HCT116 (cell line): Measurements from ENCODE around the gene NXPE3. TPM values are rescaled to one million over a fixed set of nuclear protein-coding genes. Genes with fewer than 3 reads are reported as not detected.

Experiments
- ATAC-seq: fragments of 200-7000 bp; cut with Tn5 transposase; 2 replicates; pipeline ENCODE4 v1.9.1; 2020; ENCODE audit warnings: mild to moderate bottlenecking, moderate library complexity
- BruUV-seq: library from RNA; stranded (reverse); fragments of 400-500 nt; replicated peaks from 2 replicates; lab custom pipeline; 2021; lab: Mats Ljungman, UMichigan
- CTCF ChIA-PET: fragments of 300-600 bp; sonication (Branson Sonifier 250); formaldehyde crosslinking; loops from one replicate; lab custom pipeline; 2021; ENCODE audit warnings: antibody characterized with exemption; lab: Charles Lee
- POLR2A ChIA-PET: fragments of 300-600, 350-600 bp; sonication (Branson Sonifier 250); formaldehyde crosslinking; loops from one replicate; lab custom pipeline; 2021; ENCODE audit warnings: antibody characterized with exemption; lab: Charles Lee
- RAD21 ChIA-PET, 2 experiments: fragments of 300-600 bp; sonication (Branson Sonifier 250); formaldehyde crosslinking; loops; one replicate each; lab custom pipeline; 2023; ENCODE audit warnings: low total read pairs in 2 of 2; ENCODE audit not compliant: uncharacterized antibody in 2 of 2, unreplicated experiment in 2 of 2, low non-redundant PET in 1 of 2; lab: Charles Lee
- DNase-seq: peaks from one replicate; pipeline ENCODE4 v3.0.0-alpha.2; 2010; ENCODE audit warnings: low read depth, low spot score
- H2AFZ ChIP-seq: fragments of 200-600 bp; shearing (Covaris generic), sonication (generic); 2 replicates; pipeline ENCODE4 v1.6.1; 2017; ENCODE audit warnings: low read depth, mixed run types, mixed read lengths, antibody characterized with exemption, low read length; ENCODE audit not compliant: poor library complexity, severe bottlenecking
- H3K27ac ChIP-seq: 2 replicates; pipeline ENCODE4 v1.5.1; 2012; ENCODE audit warnings: low read depth, low read length
- H3K27me3 ChIP-seq: fragments of 200-600 bp; sonication (generic); 2 replicates; pipeline ENCODE4 v1.6.1; 2016; ENCODE audit warnings: mixed run types, low read length, mixed read lengths; ENCODE audit not compliant: insufficient read depth
- H3K36me3 ChIP-seq, 2 experiments: fragments of 200-500 bp in 1 of 2; fragments of 200-600 bp in 1 of 2; sonication (Bioruptor generic) in 1 of 2; sonication (generic) in 1 of 2; 2 replicates each; pipeline versions ENCODE4 v1.5.1 to v1.6.1; 2014 to 2016; ENCODE audit warnings: low read length in 2 of 2, inconsistent platforms in 1 of 2, mixed read lengths in 1 of 2, mixed run types in 1 of 2; ENCODE audit not compliant: insufficient read depth in 2 of 2, control insufficient read depth in 1 of 2
- H3K4me1 ChIP-seq, 2 experiments: fragments of 200-600 bp in 1 of 2; sonication (generic) in 1 of 2; 2 replicates each; pipeline versions ENCODE4 v1.5.1 to v1.6.1; 2012 to 2017; ENCODE audit warnings: low read length in 2 of 2, inconsistent platforms in 1 of 2, mild to moderate bottlenecking in 1 of 2, mixed read lengths in 1 of 2, mixed run types in 1 of 2, moderate library complexity in 1 of 2; ENCODE audit not compliant: insufficient read depth in 2 of 2, control insufficient read depth in 1 of 2
- H3K4me2 ChIP-seq: fragments of 200-600 bp; sonication (generic); 2 replicates; pipeline ENCODE4 v1.6.1; 2017; ENCODE audit warnings: mixed run types, low read length, mixed read lengths
- H3K4me3 ChIP-seq, 2 experiments: fragments of 200-600 bp in 1 of 2; sonication (generic) in 1 of 2; replicated peaks in 1 of 2; 2 replicates each; pipeline ENCODE4 v1.5.1; 2011 to 2016; ENCODE audit warnings: low read length in 2 of 2, control low read depth in 1 of 2, low read depth in 1 of 2, mild to moderate bottlenecking in 1 of 2, mixed read lengths in 1 of 2, mixed run types in 1 of 2
- H3K79me2 ChIP-seq: fragments of 200-600 bp; sonication (generic); 2 replicates; pipeline ENCODE4 v1.6.1; 2017; ENCODE audit warnings: mild to moderate bottlenecking, mixed run types, low read length, moderate library complexity, mixed read lengths; ENCODE audit not compliant: insufficient read depth
- H3K9ac ChIP-seq: fragments of 200-600 bp; sonication (generic); 2 replicates; pipeline ENCODE4 v1.6.1; 2016; ENCODE audit warnings: low read length, mixed read lengths
- H3K9me2 ChIP-seq: fragments of 200-600 bp; sonication (generic), shearing (Covaris generic); 2 replicates; pipeline ENCODE4 v1.6.1; 2017; ENCODE audit warnings: mixed run types, mild to moderate bottlenecking, moderate library complexity; ENCODE audit not compliant: insufficient read depth
- H3K9me3 ChIP-seq, 2 experiments: fragments of 200-500 bp in 1 of 2; fragments of 200-600 bp in 1 of 2; sonication (Bioruptor generic) in 1 of 2; sonication (generic) in 1 of 2; 2 replicates each; pipeline ENCODE4 v1.6.1; 2014 to 2017; ENCODE audit warnings: low read length in 2 of 2, mixed read lengths in 2 of 2, inconsistent platforms in 1 of 2, low read depth in 1 of 2, mild to moderate bottlenecking in 1 of 2, mixed run types in 1 of 2, moderate library complexity in 1 of 2; ENCODE audit not compliant: control insufficient read depth in 1 of 2, insufficient read depth in 1 of 2
- H4K20me1 ChIP-seq: fragments of 200-600 bp; sonication (generic), shearing (Covaris generic); 2 replicates; pipeline ENCODE4 v1.6.1; 2017; ENCODE audit warnings: mixed run types, mild to moderate bottlenecking, moderate library complexity; ENCODE audit not compliant: insufficient read depth
- ATF3 ChIP-seq: IDR thresholded peaks from 2 replicates; pipeline ENCODE4 v1.6.1; 2012
- ELF1 ChIP-seq: IDR thresholded peaks from 2 replicates; pipeline ENCODE4 v1.6.1; 2012; ENCODE audit warnings: low read depth, borderline replicate concordance
- EZH2 ChIP-seq: fragments of 200-600 bp; sonication (generic); IDR thresholded peaks from 2 replicates; pipeline ENCODE4 v1.6.1; 2017; ENCODE audit warnings: antibody characterized with exemption, mixed run types
- EZH2phosphoT487 ChIP-seq: fragments of 200-600 bp; IDR thresholded peaks from 2 replicates; pipeline ENCODE4 v1.6.1; 2018; ENCODE audit warnings: antibody characterized with exemption, borderline replicate concordance
- REST ChIP-seq: IDR thresholded peaks from 2 replicates; pipeline ENCODE4 v1.6.1; 2012; ENCODE audit warnings: low read depth
- SIN3A ChIP-seq: IDR thresholded peaks from 2 replicates; pipeline ENCODE4 v1.6.1; 2012; ENCODE audit warnings: low read depth
- SRF ChIP-seq: IDR thresholded peaks from 2 replicates; pipeline ENCODE4 v1.6.1; 2012; ENCODE audit warnings: low read depth
- YY1 ChIP-seq: IDR thresholded peaks from 2 replicates; pipeline ENCODE4 v1.6.1; 2011; ENCODE audit warnings: low read length, low read depth, moderate library complexity, mild to moderate bottlenecking; ENCODE audit not compliant: insufficient replicate concordance; ENCODE audit errors: extremely low read depth
- ZBTB33 ChIP-seq: IDR thresholded peaks from 2 replicates; pipeline ENCODE4 v1.6.1; 2011; ENCODE audit warnings: mild to moderate bottlenecking, low read length, moderate library complexity; ENCODE audit not compliant: insufficient replicate concordance; ENCODE audit errors: extremely low read depth
- ZFX ChIP-seq: fragments of 450-650 bp; IDR thresholded peaks from 2 replicates; pipeline ENCODE4 v1.6.1; 2017
- intact Hi-C: fragments of 100-400 bp; cut with micrococcal nuclease; formaldehyde crosslinking; loops from 2 replicates; pipeline ENCODE4 v1.10.0; 2022
- total RNA-seq: library from RNA; stranded (reverse); gene quantifications from one replicate; pipeline ENCODE4 v1.2.1, GENCODE V29; 2021; ENCODE audit not compliant: unreplicated experiment

Gene NXPE3
- total RNA-seq, 1 experiment from 2014 or later, result 4.3 TPM

GRCh38 chr3:101851072-101851770 lies 72.2 kb downstream of the NXPE3 start:
- no peak for DNase-seq

More at GRCh38 chr3:101851072-101851770, 72.2 kb downstream of the NXPE3 start:
- intact Hi-C loops, result no loop called here
- peaks cover 26% of the 10 kb centered on the region for H3K79me2 ChIP-seq
- no peaks in the 10 kb centered on the region for H4K20me1 ChIP-seq
- RAD21 ChIA-PET, result no interaction called here
- no peak overlapping the region for H3K27ac ChIP-seq
- POLR2A ChIA-PET, result interaction anchor here (0.9 kb wide), 1 partner anchor 12 kb away, joined by 3 read pairs; no protein-coding TSS in a partner anchor
- peaks cover 28 to 30% of the 10 kb centered on the region in 2 experiments; a peak in 3 of 4 replicates for H3K36me3 ChIP-seq
- H2AFZ ChIP-seq, result no peak overlapping the region
- H3K4me3 ChIP-seq, result peak overlapping the region; percentile 61 to 87; a peak in 3 of 4 replicates
- H3K4me1 ChIP-seq, result peaks cover 9 to 23% of the 10 kb centered on the region in 2 experiments
- H3K9me3 ChIP-seq, result no peaks in the 10 kb centered on the region
- CTCF ChIA-PET, result interaction anchor here (1.0 kb wide), 1 partner anchor 42 kb away, joined by 3 read pairs; no protein-coding TSS in a partner anchor
- no peak for TF ChIP-seq SIN3A
- no peak for TF ChIP-seq YY1
- no peak for TF ChIP-seq REST
- TF ChIP-seq EZH2, result no peak
- no peak for TF ChIP-seq ZBTB33
- no peak for TF ChIP-seq ZFX
- no peak for TF ChIP-seq EZH2phosphoT487
- TF ChIP-seq SRF, result no peak
- TF ChIP-seq ATF3, result no peak
- no peak for TF ChIP-seq ELF1
- H3K9me2 ChIP-seq, result no peaks in the 10 kb centered on the region
- H3K27me3 ChIP-seq, result no peaks in the 10 kb centered on the region
- H3K4me2 ChIP-seq, result peak overlapping the region; percentile 90
- H3K9ac ChIP-seq, result no peak overlapping the region
- ATAC-seq, result no peak
- BruUV-seq, result no TSS peak
